Esophagus muscularis mucosa (tissue), 4 donors: Measurements from ENCODE around the gene RHBDF2.

ENCODE experiments used
- CTCF ChIP-seq, 3 experiments: fragments of 200-600 bp in 2 of 3; fragments of 450-650 bp in 1 of 3; sonication (generic) in 2 of 3; IDR thresholded peaks; one replicate each; pipeline ENCODE4 v1.5.1; 2017 to 2019; ENCODE audit warnings: antibody characterized with exemption in 3 of 3, mild to moderate bottlenecking in 2 of 3, moderate library complexity in 1 of 3
- EP300 ChIP-seq: sonication (generic); formaldehyde crosslinking; IDR thresholded peaks from one replicate; pipeline ENCODE4 v1.6.1; 2017; ENCODE audit warnings: antibody characterized with exemption
- POLR2A ChIP-seq: fragments of 450-650 bp; IDR thresholded peaks from one replicate; pipeline ENCODE4 v1.6.1; 2017; ENCODE audit warnings: antibody characterized with exemption, moderate library complexity, mild to moderate bottlenecking, low read depth
- POLR2AphosphoS5 ChIP-seq, 2 donors: sonication (generic); formaldehyde crosslinking; IDR thresholded peaks; one replicate each; pipeline ENCODE4 v1.6.1; 2017; ENCODE audit warnings: antibody characterized with exemption in 2 of 2

- no peak for TF ChIP-seq CTCF (IDR thresholded peaks at IDR 0.05)
- TF ChIP-seq POLR2A: no peak
- TF ChIP-seq POLR2AphosphoS5 (IDR thresholded peaks at IDR 0.05): no peak
- no peak for TF ChIP-seq EP300
Observed at GRCh38 chr17:76434870-76435269, 66.4 kb downstream of the RHBDF2 start.
